ENCODE results near the gene ULK4.

ULK4 gene

GRCh38 chr3:41975416-41976103 lies 13.7 kb upstream of the ULK4 start:
- Histone ChIP-seq H3K27ac (ENCODE audit: extremely low read depth, low read depth, low read length) (no peak overlapping the region), H3K9me3 (ENCODE audit: control insufficient read depth, insufficient read depth, low read depth, low read length) (no peaks in the 10 kb centered on the region), H3K4me3 (ENCODE audit: low read depth, low read length) (no peak overlapping the region), H3K4me1 (ENCODE audit: control insufficient read depth, insufficient read depth, low read length) (no peaks in the 10 kb centered on the region), H3K36me3 (ENCODE audit: control insufficient read depth in 2 of 2, insufficient read depth in 1 of 2, low read length in 2 of 2) (no peaks in the 10 kb centered on the region)
- CTCF ChIA-PET, result interaction anchor here (0.7 kb wide), 1 partner anchor 255 kb away, joined by 3 read pairs; no protein-coding TSS in a partner anchor
- TF ChIP-seq ZNF16 (tag by site-specific recombination; IDR thresholded peaks at IDR 0.05; ENCODE audit: low read depth) (no peak), ZNF132 (tag by site-specific recombination; IDR thresholded peaks at IDR 0.05; ENCODE audit: borderline replicate concordance) (no peak), TRIM28 (IDR thresholded peaks at IDR 0.05; ENCODE audit: borderline replicate concordance, low read length) (no peak), ZNF529 (tag by site-specific recombination; IDR thresholded peaks at IDR 0.05; ENCODE audit: insufficient replicate concordance) (no peak), ZNF558 (tag by site-specific recombination; IDR thresholded peaks at IDR 0.05) (no peak), ZNF366 (tag by site-specific recombination; conservative IDR thresholded peaks at IDR 0.05) (no peak), HOXA7 (CRISPR knock-in tag; IDR thresholded peaks at IDR 0.05; ENCODE audit: borderline replicate concordance) (no peak), REST (tag by site-specific recombination; IDR thresholded peaks at IDR 0.05) (no peak)
- TF ChIP-seq, protein P1, sequence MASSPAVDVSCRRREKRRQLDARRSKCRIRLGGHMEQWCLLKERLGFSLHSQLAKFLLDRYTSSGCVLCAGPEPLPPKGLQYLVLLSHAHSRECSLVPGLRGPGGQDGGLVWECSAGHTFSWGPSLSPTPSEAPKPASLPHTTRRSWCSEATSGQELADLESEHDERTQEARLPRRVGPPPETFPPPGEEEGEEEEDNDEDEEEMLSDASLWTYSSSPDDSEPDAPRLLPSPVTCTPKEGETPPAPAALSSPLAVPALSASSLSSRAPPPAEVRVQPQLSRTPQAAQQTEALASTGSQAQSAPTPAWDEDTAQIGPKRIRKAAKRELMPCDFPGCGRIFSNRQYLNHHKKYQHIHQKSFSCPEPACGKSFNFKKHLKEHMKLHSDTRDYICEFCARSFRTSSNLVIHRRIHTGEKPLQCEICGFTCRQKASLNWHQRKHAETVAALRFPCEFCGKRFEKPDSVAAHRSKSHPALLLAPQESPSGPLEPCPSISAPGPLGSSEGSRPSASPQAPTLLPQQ (tag by site-specific recombination; IDR thresholded peaks at IDR 0.05), result no peak
- POLR2A ChIA-PET, result no interaction called here

DNA sequence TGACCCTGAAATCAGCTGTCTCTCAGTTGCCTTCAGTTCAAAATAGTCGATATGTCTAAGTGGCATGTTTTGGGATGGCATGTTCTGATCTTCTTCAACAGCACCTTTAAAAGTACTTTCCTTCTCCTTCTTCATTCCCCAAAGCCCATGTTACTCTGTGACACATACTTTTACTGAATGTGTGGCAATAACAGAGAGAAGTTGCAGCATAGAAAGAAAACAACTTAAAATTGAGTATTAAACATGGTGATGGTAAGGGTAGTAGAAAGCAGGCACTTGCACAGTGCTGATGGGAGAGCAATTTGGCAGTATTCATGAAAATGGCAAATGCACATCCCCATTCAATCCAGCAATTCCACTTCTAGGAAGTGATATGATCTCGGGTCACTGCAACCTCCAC lies 12.3 kb upstream of the ULK4 start:
- ChIA-PET CTCF (no interaction called here), POLR2A (interaction anchor here (0.5 kb wide), 1 partner anchor 43 kb away, joined by 4 read pairs; no protein-coding TSS in a partner anchor)
- H3K4me3 ChIP-seq (ENCODE audit: low read depth, low read length), result no peak overlapping the region
- no peak overlapping the region for H3K27ac ChIP-seq (ENCODE audit: extremely low read depth, low read depth, low read length)
- H3K9me3 ChIP-seq (ENCODE audit: control insufficient read depth, insufficient read depth, low read depth, low read length), result no peaks in the 10 kb centered on the region
- no peaks in the 10 kb centered on the region for H3K4me1 ChIP-seq (ENCODE audit: control insufficient read depth, insufficient read depth, low read length)
- no peaks in the 10 kb centered on the region for H3K36me3 ChIP-seq (ENCODE audit: control insufficient read depth in 2 of 2, insufficient read depth in 1 of 2, low read length in 2 of 2)
- TF ChIP-seq ZNF658 (tag by site-specific recombination; IDR thresholded peaks at IDR 0.05), result no peak
- TF ChIP-seq ZNF843 (tag by site-specific recombination; IDR thresholded peaks at IDR 0.05), result no peak
- TF ChIP-seq, protein P2, sequence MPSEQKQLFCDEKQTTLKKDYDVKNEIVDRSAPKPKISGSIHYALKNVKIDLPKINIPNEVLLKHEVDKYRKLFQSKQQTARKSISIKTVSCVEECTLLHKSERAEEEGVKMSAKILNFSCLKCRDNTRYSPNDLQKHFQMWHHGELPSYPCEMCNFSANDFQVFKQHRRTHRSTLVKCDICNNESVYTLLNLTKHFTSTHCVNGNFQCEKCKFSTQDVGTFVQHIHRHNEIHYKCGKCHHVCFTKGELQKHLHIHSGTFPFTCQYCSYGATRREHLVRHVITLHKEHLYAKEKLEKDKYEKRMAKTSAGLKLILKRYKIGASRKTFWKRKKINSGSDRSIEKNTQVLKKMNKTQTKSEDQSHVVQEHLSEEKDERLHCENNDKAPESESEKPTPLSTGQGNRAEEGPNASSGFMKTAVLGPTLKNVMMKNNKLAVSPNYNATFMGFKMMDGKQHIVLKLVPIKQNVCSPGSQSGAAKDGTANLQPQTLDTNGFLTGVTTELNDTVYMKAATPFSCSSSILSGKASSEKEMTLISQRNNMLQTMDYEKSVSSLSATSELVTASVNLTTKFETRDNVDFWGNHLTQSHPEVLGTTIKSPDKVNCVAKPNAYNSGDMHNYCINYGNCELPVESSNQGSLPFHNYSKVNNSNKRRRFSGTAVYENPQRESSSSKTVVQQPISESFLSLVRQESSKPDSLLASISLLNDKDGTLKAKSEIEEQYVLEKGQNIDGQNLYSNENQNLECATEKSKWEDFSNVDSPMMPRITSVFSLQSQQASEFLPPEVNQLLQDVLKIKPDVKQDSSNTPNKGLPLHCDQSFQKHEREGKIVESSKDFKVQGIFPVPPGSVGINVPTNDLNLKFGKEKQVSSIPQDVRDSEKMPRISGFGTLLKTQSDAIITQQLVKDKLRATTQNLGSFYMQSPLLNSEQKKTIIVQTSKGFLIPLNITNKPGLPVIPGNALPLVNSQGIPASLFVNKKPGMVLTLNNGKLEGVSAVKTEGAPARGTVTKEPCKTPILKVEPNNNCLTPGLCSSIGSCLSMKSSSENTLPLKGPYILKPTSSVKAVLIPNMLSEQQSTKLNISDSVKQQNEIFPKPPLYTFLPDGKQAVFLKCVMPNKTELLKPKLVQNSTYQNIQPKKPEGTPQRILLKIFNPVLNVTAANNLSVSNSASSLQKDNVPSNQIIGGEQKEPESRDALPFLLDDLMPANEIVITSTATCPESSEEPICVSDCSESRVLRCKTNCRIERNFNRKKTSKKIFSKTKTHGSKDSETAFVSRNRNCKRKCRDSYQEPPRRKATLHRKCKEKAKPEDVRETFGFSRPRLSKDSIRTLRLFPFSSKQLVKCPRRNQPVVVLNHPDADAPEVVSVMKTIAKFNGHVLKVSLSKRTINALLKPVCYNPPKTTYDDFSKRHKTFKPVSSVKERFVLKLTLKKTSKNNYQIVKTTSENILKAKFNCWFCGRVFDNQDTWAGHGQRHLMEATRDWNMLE (tag by site-specific recombination; conservative IDR thresholded peaks at IDR 0.05; ENCODE audit: low read depth), result no peak
- TF ChIP-seq GLIS2 (tag by site-specific recombination; IDR thresholded peaks at IDR 0.05), result no peak
- TF ChIP-seq ZBTB26 (tag by site-specific recombination; optimal IDR thresholded peaks at IDR 0.05), result no peak
- no peak for TF ChIP-seq ZNF513 (tag by site-specific recombination; IDR thresholded peaks at IDR 0.05)
- TF ChIP-seq ZBTB17 (tag by site-specific recombination; IDR thresholded peaks at IDR 0.05), result no peak
- TF ChIP-seq KLF1 (tag by site-specific recombination; IDR thresholded peaks at IDR 0.05), result no peak
- TF ChIP-seq ZNF2 (tag by site-specific recombination; IDR thresholded peaks at IDR 0.05), result no peak
- TF ChIP-seq ZFHX2 (tag by site-specific recombination; conservative IDR thresholded peaks at IDR 0.05), result no peak
- no peak for TF ChIP-seq ZFP41 (tag by site-specific recombination; IDR thresholded peaks at IDR 0.05; ENCODE audit: borderline replicate concordance)
- no peak for TF ChIP-seq ZNF585B (tag by site-specific recombination; IDR thresholded peaks at IDR 0.05)
